HepG2 (cell line): Measurements from ENCODE around the gene CLTCL1. TPM values are rescaled to one million over a fixed set of nuclear protein-coding genes. Genes with fewer than 3 reads are reported as not detected.

ENCODE experiments used
- ATF2 ChIP-seq: sonication (generic); formaldehyde crosslinking; IDR thresholded peaks from 2 replicates; pipeline ENCODE4 v1.4.0; 2020; ENCODE audit warnings: missing genetic modification reagents
- DR1 ChIP-seq: sonication (generic); formaldehyde crosslinking; IDR thresholded peaks from 2 replicates; pipeline ENCODE4 v1.8.0; 2021; ENCODE audit warnings: mild to moderate bottlenecking, missing genetic modification reagents, inconsistent platforms
- HMG20A ChIP-seq: IDR thresholded peaks from 2 replicates; pipeline ENCODE4 v1.6.1; 2016; ENCODE audit warnings: borderline replicate concordance
- MEIS1 ChIP-seq: sonication (generic); formaldehyde crosslinking; IDR thresholded peaks from 2 replicates; pipeline ENCODE4 v1.9.0; 2021; ENCODE audit warnings: mild to moderate bottlenecking, missing genetic modification reagents, moderate library complexity, borderline replicate concordance
- NBN ChIP-seq: fragments of 450-650 bp; conservative IDR thresholded peaks from 2 replicates; pipeline ENCODE4 v1.6.1; 2017
- NFKBIZ ChIP-seq: IDR thresholded peaks from 2 replicates; pipeline ENCODE4 v1.6.1; 2018; ENCODE audit warnings: missing genetic modification reagents, missing compliant biosample characterization
- NPAS2 ChIP-seq: sonication (generic); formaldehyde crosslinking; IDR thresholded peaks from 2 replicates; pipeline ENCODE4 v1.8.0; 2022; ENCODE audit warnings: mild to moderate bottlenecking, missing genetic modification reagents, borderline replicate concordance
- PAXIP1 ChIP-seq: sonication (generic); formaldehyde crosslinking; conservative IDR thresholded peaks from 2 replicates; pipeline ENCODE4 v1.4.0; 2020; ENCODE audit warnings: mild to moderate bottlenecking, missing genetic modification reagents, moderate library complexity
- PHF21A ChIP-seq: sonication (generic); formaldehyde crosslinking; IDR thresholded peaks from 2 replicates; pipeline ENCODE4 v1.5.0; 2020; ENCODE audit warnings: mild to moderate bottlenecking, missing genetic modification reagents
- RXRA ChIP-seq: sonication (generic); formaldehyde crosslinking; IDR thresholded peaks from 2 replicates; pipeline ENCODE4 v1.5.1; 2020; ENCODE audit warnings: missing genetic modification reagents
- SAFB2 ChIP-seq: sonication (generic); formaldehyde crosslinking; IDR thresholded peaks from 2 replicates; pipeline ENCODE4 v1.5.1; 2020; ENCODE audit warnings: missing genetic modification reagents, low read depth, mild to moderate bottlenecking, borderline replicate concordance
- TAF1 ChIP-seq: sonication (generic); formaldehyde crosslinking; IDR thresholded peaks from 2 replicates; pipeline ENCODE4 v1.4.0; 2020; ENCODE audit warnings: missing genetic modification reagents
- TEAD3 ChIP-seq: optimal IDR thresholded peaks from 2 replicates; pipeline ENCODE3; 2016; ENCODE audit warnings: borderline replicate concordance
- ZBTB7B ChIP-seq: sonication (generic); formaldehyde crosslinking; IDR thresholded peaks from 2 replicates; pipeline ENCODE4 v1.4.0; 2020; ENCODE audit warnings: missing genetic modification reagents
- ZEB1 ChIP-seq: IDR thresholded peaks from 2 replicates; pipeline ENCODE4 v1.6.1; 2012; ENCODE audit warnings: mild to moderate bottlenecking, low read depth, inconsistent platforms; ENCODE audit not compliant: insufficient replicate concordance
- ZFX ChIP-seq: sonication (generic); formaldehyde crosslinking; IDR thresholded peaks from 2 replicates; pipeline ENCODE4 v1.4.0; 2020; ENCODE audit warnings: mild to moderate bottlenecking, low read depth, missing genetic modification reagents, moderate library complexity
- ZMYM4 ChIP-seq: sonication (generic); formaldehyde crosslinking; IDR thresholded peaks from 2 replicates; pipeline ENCODE4 v1.8.1; 2023; ENCODE audit warnings: mild to moderate bottlenecking, missing genetic modification reagents
- ZNF280D ChIP-seq: sonication (generic); formaldehyde crosslinking; IDR thresholded peaks from 2 replicates; pipeline ENCODE4 v1.5.1; 2020; ENCODE audit warnings: mild to moderate bottlenecking, missing genetic modification reagents
- ZNF33A ChIP-seq: sonication (generic); formaldehyde crosslinking; IDR thresholded peaks from 2 replicates; pipeline ENCODE4 v1.5.1; 2020; ENCODE audit warnings: missing genetic modification reagents, mild to moderate bottlenecking, moderate library complexity, borderline replicate concordance
- ZNF451 ChIP-seq: sonication (generic); formaldehyde crosslinking; IDR thresholded peaks from 2 replicates; pipeline ENCODE4 v1.5.0; 2020; ENCODE audit warnings: mild to moderate bottlenecking, missing genetic modification reagents
- ZNF629 ChIP-seq: sonication (generic); formaldehyde crosslinking; conservative IDR thresholded peaks from 2 replicates; pipeline ENCODE4 v1.5.0; 2020; ENCODE audit warnings: missing genetic modification reagents
- ZNF709 ChIP-seq: sonication (generic); formaldehyde crosslinking; IDR thresholded peaks from 2 replicates; pipeline ENCODE4 v1.5.0; 2020; ENCODE audit warnings: mild to moderate bottlenecking, missing genetic modification reagents
- polyA plus RNA-seq, 8 experiments: library from polyadenylated mRNA; depleted of rRNA in 3 of 8; stranded (reverse) in 7 of 8; unstranded in 1 of 8; fragments of >200 nt; fragmentation: Illumina TruSeq in 4 of 8; extraction: Trizol in 4 of 8; gene quantifications; 2 replicates each; pipeline versions ENCODE4 v1.2.1 to v1.2.3, GENCODE V29; 2011 to 2016; ENCODE audit warnings: low read depth in 4 of 8, missing spikeins in 1 of 8, mixed read lengths in 1 of 8; ENCODE audit not compliant: insufficient read depth in 1 of 8
- total RNA-seq, 5 experiments: library from RNA; depleted of rRNA; stranded (reverse); fragments of >200 nt; fragmentation: Illumina TruSeq; extraction: Trizol; gene quantifications; 2 replicates each; pipeline ENCODE4 v1.2.3, GENCODE V29; 2016; ENCODE audit warnings: low read depth in 1 of 5

The CLTCL1 gene
- total and polyA plus RNA-seq, 2 of the 13 experiments (the other 11 are each of a cell fraction or from before 2014, with no cell fraction given), result 8.1 to 10.9 TPM

GRCh38 chr22:19291580-19292457 lies at the start of gene CLTCL1 (continued):
- TF ChIP-seq ZNF280D (CRISPR knock-in tag), result no peak
- peak; percentile 95 for TF ChIP-seq ZFX (CRISPR knock-in tag)
- TF ChIP-seq ZNF451 (CRISPR knock-in tag), result 0 out of 2 replicates have a peak, but pooled peaks have one; percentile 60
- TF ChIP-seq HMG20A (CRISPR knock-in tag), result no peak
- 0 out of 2 replicates have a peak, but pooled peaks have one; percentile 38 for TF ChIP-seq PAXIP1 (CRISPR knock-in tag)
- TF ChIP-seq ZMYM4 (CRISPR knock-in tag), result peak; percentile 75
- TF ChIP-seq ZBTB7B (CRISPR knock-in tag), result peak; percentile 96
- no peak for TF ChIP-seq NBN
- 0 out of 2 replicates have a peak, but pooled peaks have one; percentile 61 for TF ChIP-seq NFKBIZ (CRISPR knock-in tag)
- TF ChIP-seq MEIS1, result no peak
- peak; percentile 62 for TF ChIP-seq TAF1 (CRISPR knock-in tag)
- 0 out of 2 replicates have a peak, but pooled peaks have one; percentile 42 for TF ChIP-seq DR1 (CRISPR knock-in tag)
- no peak for TF ChIP-seq PHF21A
- no peak for TF ChIP-seq ATF2 (CRISPR knock-in tag)
- TF ChIP-seq SAFB2 (CRISPR knock-in tag), result peak; percentile 61; the same call in 1 of the 2 replicates
- 0 out of 2 replicates have a peak, but pooled peaks have one; percentile 21 for TF ChIP-seq ZNF629
- no peak for TF ChIP-seq ZNF33A
- no peak for TF ChIP-seq NPAS2 (CRISPR knock-in tag)
- peak; percentile 42 for TF ChIP-seq TEAD3
- TF ChIP-seq ZEB1, result peak; percentile 36
- TF ChIP-seq ZNF709 (CRISPR knock-in tag), result peak; percentile 33; the same call in 1 of the 2 replicates
- TF ChIP-seq RXRA (CRISPR knock-in tag), result peak; percentile 10; the same call in 1 of the 2 replicates
